NCI-H1930 (cell line): ENCODE results near the gene KLHL9.
A peak's percentile ranks its signal among the peaks of the same experiment; 100 is the strongest.
"Not testable (repeated sequence)": the region's sequence is repeated elsewhere in the genome, so short reads cannot be mapped to it uniquely, and the experiment has no call there.

ENCODE experiments used
- DNase-seq, 2 experiments: peaks; one replicate each; lab custom pipeline; 2025; lab: John Stamatoyannopoulos, UW

KLHL9 gene, protein sequence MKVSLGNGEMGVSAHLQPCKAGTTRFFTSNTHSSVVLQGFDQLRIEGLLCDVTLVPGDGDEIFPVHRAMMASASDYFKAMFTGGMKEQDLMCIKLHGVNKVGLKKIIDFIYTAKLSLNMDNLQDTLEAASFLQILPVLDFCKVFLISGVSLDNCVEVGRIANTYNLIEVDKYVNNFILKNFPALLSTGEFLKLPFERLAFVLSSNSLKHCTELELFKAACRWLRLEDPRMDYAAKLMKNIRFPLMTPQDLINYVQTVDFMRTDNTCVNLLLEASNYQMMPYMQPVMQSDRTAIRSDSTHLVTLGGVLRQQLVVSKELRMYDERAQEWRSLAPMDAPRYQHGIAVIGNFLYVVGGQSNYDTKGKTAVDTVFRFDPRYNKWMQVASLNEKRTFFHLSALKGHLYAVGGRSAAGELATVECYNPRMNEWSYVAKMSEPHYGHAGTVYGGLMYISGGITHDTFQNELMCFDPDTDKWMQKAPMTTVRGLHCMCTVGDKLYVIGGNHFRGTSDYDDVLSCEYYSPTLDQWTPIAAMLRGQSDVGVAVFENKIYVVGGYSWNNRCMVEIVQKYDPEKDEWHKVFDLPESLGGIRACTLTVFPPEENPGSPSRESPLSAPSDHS

DNA sequence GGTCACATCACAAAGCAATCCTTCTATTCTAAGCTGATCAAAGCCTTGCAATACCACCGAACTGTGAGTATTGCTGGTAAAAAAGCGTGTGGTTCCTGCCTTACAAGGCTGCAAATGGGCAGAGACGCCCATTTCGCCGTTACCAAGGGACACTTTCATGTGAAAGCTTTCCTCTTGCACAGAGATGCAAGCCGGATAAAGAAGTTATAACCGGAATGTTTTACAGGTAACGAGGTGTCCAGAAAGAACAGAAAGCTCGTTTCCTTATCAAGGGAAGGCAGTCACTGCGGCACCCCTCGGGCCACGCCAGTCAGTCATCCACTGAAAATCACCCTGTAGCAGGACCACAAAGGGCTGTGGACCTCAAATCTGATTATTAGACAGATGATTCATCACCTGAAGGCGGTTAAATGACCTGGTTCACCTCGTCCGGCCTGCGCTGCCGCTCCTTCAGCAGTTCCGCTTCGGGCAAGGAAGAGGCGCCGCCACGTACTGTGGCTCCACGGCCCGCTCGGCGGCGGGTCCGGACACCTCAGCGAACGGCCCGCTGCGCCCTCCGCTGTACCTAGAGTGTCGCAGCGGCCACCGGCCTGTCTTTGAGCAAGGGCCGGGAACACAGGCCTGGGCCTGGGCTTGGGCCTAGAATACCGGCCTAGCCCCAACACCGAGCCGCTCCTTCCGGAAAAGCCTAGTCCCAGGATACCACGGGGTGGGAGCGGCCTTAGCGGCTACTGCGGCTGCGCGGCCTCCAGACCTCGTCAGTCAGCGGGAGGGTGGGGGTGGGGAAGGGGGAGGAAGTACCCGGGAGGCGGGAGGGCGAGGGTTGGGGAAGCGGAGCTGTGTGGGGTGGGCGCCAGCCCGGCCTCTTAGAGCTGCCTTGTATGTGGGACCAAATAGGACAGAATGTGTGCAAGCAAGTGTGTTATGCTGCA, at the start of gene KLHL9:
Gene KLHL9 (minus strand): TSS at position 704 of the 932 bp plus-strand sequence. CDS start 545 bp downstream, at position 159.
- peak; percentile 88 to 92 for DNase-seq

DNA sequence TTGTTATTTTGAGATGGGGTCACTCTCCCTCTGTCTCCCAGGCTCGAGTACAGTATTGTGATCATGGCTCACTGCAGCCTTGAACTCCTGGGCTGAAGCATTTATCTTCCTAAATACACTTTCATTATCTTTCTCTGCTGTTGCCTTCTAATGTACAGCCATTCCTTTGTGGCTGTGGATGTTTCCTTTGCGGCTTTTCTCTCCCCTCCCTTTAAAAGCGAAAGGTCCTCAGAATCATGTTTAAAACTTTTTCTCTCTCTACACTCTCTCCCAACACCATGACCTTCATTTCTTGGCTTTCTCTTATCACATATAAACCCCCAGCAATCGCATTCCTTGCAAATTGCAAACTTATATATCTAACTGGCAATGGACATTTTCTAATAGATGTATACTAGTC, 48.4 kb upstream of the KLHL9 start:
- DNase-seq, result no peak

GRCh38 chr9:21381448-21382339, 46.5 kb upstream of the KLHL9 start:
- peak in 1 of 2 experiments; percentile 16 for DNase-seq

DNA sequence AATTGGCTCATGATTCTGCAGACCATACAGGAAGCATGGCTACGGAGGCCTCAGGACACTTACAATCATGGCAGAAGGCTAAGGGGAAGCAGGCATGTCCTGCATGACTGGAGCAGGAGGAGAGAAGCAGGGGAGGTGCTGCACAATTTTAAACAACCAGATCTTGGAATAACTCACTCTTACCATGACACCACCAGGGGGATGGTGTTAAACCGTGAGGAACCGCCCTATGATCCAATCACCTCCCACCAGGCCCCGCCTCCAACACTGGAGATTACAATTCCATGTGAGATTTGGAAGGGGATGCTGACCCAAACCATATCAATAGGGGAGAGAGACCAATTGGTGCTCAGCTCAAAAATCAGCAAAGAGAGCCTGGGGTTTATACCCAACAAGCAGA, 36.3 kb upstream of the KLHL9 start:
- not testable (repeated sequence) for DNase-seq

DNA sequence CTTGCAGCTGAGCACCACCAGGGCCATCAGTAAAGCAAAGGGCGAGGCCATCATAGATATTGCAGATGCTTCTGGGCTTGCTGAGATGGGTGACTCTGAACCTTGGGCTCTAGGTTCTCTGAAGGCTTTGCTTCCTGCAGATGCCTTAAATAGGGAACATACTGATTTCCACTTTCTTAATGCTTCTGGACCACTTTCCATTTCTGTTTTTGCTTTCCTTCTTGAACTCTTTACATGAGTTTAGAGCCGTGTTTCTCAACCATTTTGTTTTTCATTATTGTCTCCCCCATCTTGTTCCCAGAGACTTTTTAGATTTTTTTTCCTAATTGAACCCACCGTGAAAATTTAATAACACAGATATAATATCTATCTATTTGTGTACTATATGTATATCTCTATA, 32.8 kb upstream of the KLHL9 start, which contains the start of gene IFNA13:
Gene IFNA13 (minus strand): TSS at position 101 of the 400 bp plus-strand sequence. CDS start 47 bp downstream, at position 54.
- no peak for DNase-seq

DNA sequence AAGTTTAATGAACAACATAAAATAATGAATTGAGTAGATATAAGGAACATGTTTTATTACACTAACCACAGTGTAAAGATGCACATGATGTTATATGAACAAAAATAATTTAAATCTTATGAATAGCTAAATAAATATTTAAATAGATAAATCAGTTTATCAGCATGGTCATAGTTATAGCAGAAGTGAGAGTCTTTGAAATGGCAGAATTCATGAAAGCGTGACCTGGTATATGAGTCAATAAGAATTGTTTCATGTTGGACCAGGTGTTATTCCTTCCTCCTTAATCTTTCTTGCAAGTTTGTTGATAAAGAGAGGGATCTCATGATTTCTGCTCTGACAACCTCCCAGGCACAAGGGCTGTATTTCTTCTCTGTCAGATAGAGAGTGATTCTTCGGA, 32.0 kb upstream of the KLHL9 start:
- DNase-seq, result not testable (repeated sequence)

GRCh38 chr9:21362287-21362686, 27.1 kb upstream of the KLHL9 start:
- DNase-seq, result no peak

- DNase-seq, result no peak
These were observed 22.6 kb upstream of the KLHL9 start for GRCh38 chr9:21357479-21358460.

DNA sequence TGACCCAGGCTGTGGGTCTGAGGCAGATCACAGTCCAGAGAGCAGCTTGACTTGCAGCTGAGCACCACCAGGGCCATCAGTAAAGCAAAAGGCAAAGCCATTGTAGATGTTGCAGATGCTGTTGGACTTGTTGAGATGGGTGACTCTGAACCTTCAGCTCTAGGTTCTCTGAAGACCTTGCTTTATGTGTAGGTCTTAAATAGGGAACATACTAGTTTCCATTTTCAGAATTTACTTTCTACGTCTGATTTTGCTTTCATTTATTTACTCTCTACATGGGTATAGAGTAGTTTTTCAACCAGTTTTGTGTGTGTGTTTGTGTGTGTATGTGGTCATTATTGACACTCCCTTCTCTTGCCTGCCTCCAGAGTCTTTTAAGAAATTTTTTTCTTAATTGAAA, 15.6 kb upstream of the KLHL9 start, which contains the start of gene IFNA6:
Gene IFNA6 (minus strand): TSS at position 101 of the 400 bp plus-strand sequence. CDS start 0 bp downstream, at position 101.
- DNase-seq, result no peak

GRCh38 chr9:21348430-21348970, 13.3 kb upstream of the KLHL9 start:
- no peak for DNase-seq

- no peak for DNase-seq
These were observed 5.5 kb upstream of the KLHL9 start for GRCh38 chr9:21340735-21341134.

DNA sequence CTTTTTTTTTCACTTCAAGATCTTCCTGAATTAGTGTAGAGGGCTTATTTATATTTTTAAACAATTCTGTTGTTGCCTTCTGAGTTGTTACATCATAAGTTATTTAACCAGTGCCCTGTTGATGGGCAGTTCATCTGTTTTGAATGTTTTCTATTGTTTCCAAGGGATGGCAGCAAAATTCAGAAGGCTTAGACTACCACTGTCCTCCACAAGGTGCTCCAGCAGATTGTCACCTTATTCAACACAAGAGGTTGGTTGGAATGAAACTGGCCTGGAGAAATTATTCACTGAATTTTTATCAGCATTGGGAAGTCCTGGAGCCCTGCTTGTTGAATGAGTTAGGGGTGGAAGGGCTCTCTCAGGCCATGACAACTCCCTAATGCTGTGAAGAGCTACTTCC, 1.3 kb upstream of the KLHL9 start:
- no peak for DNase-seq

DNA sequence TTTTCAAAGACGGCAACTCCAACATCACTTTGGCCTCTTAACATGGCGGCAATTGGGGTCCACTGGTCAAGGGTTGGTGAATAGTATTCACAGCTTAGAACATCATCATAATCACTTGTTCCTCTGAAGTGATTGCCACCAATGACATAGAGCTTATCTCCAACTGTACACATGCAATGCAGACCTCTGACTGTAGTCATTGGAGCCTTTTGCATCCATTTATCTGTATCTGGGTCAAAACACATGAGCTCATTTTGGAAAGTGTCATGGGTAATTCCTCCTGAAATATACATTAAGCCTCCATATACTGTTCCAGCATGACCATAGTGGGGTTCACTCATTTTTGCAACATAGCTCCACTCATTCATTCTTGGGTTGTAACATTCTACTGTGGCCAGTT, 2.0 kb downstream of the KLHL9 start:
- DNase-seq, result no peak

GRCh38 chr9:21331676-21332402, 3.4 kb downstream of the KLHL9 start:
- no peak for DNase-seq

- peak; percentile 27 to 35 for DNase-seq
These were observed 8.6 kb downstream of the KLHL9 start for GRCh38 chr9:21326526-21327139.

DNA sequence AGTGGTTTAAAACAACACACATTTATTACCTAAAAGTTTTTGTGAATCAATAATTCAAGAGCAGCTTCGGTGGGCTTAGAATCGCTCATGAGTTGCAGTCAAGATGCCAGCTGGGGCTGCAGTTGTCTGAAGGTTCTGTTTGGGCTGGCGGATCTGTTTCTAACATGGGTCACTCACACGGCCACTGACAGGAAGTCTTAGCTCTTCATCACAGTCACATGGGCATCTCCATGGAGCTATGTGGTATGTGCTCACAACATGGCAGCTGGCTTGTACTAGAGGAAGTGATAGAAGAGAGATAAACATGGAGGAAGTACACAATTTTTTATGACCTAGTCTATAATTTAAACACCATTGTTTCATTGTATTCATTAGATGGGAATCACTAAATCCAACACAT, 11.2 kb downstream of the KLHL9 start:
- DNase-seq, result no peak

GRCh38 chr9:21322911-21323461, 12.2 kb downstream of the KLHL9 start:
- no peak for DNase-seq

- no peak for DNase-seq
These were observed 14.7 kb downstream of the KLHL9 start for GRCh38 chr9:21320465-21320864.
